Natural killer cell (primary cell): ENCODE data around the gene STARD7. TPM values are rescaled to one million over a fixed set of nuclear protein-coding genes. Genes with fewer than 3 reads are reported as not detected.

Experiments used
- ATAC-seq, 3 donors: fragments of 150-1000 bp in 2 of 3; fragments of 200-7000 bp in 1 of 3; cut with Tn5 transposase; 1 replicate in 1 of 3; 2 replicates in 2 of 3; pipeline ENCODE4 v1.10.0; 2021; ENCODE audit warnings: mild to moderate bottlenecking in 2 of 3, moderate library complexity in 2 of 3
- DNase-seq, 2 donors: peaks; one replicate each; pipeline versions ENCODE4 v3.0.0 to v3.0.0-alpha.2; 2013 to 2021; ENCODE audit warnings: mixed read lengths in 1 of 2
- H3K27ac ChIP-seq: one replicate; pipeline ENCODE4 v1.5.1; 2013; ENCODE audit warnings: mild to moderate bottlenecking, low read length
- H3K27me3 ChIP-seq: one replicate; pipeline ENCODE4 v1.6.1; 2013; ENCODE audit warnings: low read length; ENCODE audit not compliant: control insufficient read depth, insufficient read depth
- H3K36me3 ChIP-seq: one replicate; pipeline ENCODE4 v1.6.1; 2013; ENCODE audit warnings: low read length; ENCODE audit not compliant: control insufficient read depth, insufficient read depth
- H3K4me1 ChIP-seq: one replicate; pipeline ENCODE4 v1.6.1; 2013; ENCODE audit warnings: low read length; ENCODE audit not compliant: control insufficient read depth, insufficient read depth
- H3K4me3 ChIP-seq: one replicate; pipeline ENCODE4 v1.5.1; 2013; ENCODE audit warnings: low read length
- H3K9me3 ChIP-seq: one replicate; pipeline ENCODE4 v1.6.1; 2013; ENCODE audit warnings: low read length; ENCODE audit not compliant: control insufficient read depth, insufficient read depth
- H3K27ac Mint-ChIP-seq, 2 donors: one replicate each; pipeline ENCODE4 v1.8.0; 2022; ENCODE audit warnings: mild to moderate bottlenecking in 2 of 2, mixed read lengths in 2 of 2, moderate library complexity in 1 of 2
- H3K27me3 Mint-ChIP-seq, 2 donors: one replicate each; pipeline ENCODE4 v1.8.0; 2022; ENCODE audit warnings: low read depth in 2 of 2, mixed read lengths in 2 of 2
- H3K36me3 Mint-ChIP-seq: one replicate; pipeline ENCODE4 v1.8.0; 2022; ENCODE audit warnings: mixed read lengths
- H3K4me1 Mint-ChIP-seq, 2 donors: one replicate each; pipeline ENCODE4 v1.8.0; 2022; ENCODE audit warnings: mixed read lengths in 2 of 2
- H3K4me3 Mint-ChIP-seq: one replicate; pipeline ENCODE4 v1.8.0; 2022; ENCODE audit warnings: mild to moderate bottlenecking, moderate library complexity, mixed read lengths
- H3K9me3 Mint-ChIP-seq, 2 donors: one replicate each; pipeline ENCODE4 v1.8.0; 2022; ENCODE audit warnings: mixed read lengths in 2 of 2
- WGBS: methylation state at CpG from one replicate; pipeline ENCODE4 v1.1.7; 2013; ENCODE audit warnings: missing lambda C conversion rate; ENCODE audit not compliant: insufficient coverage; 5-methylcytosine and 5-hydroxymethylcytosine counted together
- intact Hi-C: fragments of 100-400 bp; cut with micrococcal nuclease; formaldehyde crosslinking; loops from one replicate; pipeline ENCODE4 v1.14.2; 2022
- total RNA-seq, 4 donors: library from RNA; stranded (reverse); fragments of 120-200 nt in 1 of 4; gene quantifications; one replicate each; pipeline versions ENCODE4 v1.2.3 to v1.2.4, GENCODE V29; 2013 to 2022
- TF ChIP-seq, protein P1 (sequence below): fragments of 200-600 bp; IDR thresholded peaks from one replicate; pipeline ENCODE4 v1.8.0; 2022; ENCODE audit warnings: antibody characterized with exemption

The STARD7 gene
- total RNA-seq, 3 donors from 2014 or later (not counting 1 experiment from before 2014, with no cell fraction given), result 62.6 to 106 (median 86.1) TPM

DNA sequence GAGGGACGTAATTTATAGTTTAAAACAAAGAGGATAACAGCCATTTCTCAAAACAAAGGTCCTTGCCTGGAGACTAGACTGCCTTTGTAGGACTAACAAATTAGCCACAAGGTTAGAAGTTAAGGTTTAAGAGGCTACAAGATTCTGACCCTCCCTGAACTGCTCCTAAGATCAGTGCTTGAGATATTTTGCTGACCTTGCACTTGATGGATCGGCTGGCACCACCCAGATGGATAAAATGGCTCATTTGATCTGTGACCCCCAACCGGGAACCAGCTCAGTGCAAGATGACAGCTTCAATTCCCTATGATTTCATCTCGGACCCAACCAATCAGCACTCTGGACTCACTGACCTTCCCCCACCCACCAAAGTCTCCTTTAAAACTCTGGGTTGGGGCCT, 3.7 kb upstream of the STARD7 start:
- H3K36me3 Mint-ChIP-seq, result no peaks in the 10 kb centered on the region
- intact Hi-C loops, result no loop called here
- no peaks in the 10 kb centered on the region for H3K9me3 Mint-ChIP-seq
- Histone ChIP-seq H3K36me3 (no peaks in the 10 kb centered on the region), H3K4me1 (peaks cover 8% of the 10 kb centered on the region), H3K4me3 (no peak overlapping the region), H3K27ac (no peak overlapping the region), H3K9me3 (no peaks in the 10 kb centered on the region), H3K27me3 (no peaks in the 10 kb centered on the region)
- no peaks in the 10 kb centered on the region for H3K27me3 Mint-ChIP-seq
- H3K4me3 Mint-ChIP-seq, result no peak overlapping the region
- peaks cover 12 to 16% of the 10 kb centered on the region in 2 donors for H3K4me1 Mint-ChIP-seq
- no peak for ATAC-seq
- DNase-seq, result no peak
- WGBS, result 98% methylated on average over 4 of the region's 4 CpGs
- no peak overlapping the region for H3K27ac Mint-ChIP-seq
- TF ChIP-seq, protein P1, sequence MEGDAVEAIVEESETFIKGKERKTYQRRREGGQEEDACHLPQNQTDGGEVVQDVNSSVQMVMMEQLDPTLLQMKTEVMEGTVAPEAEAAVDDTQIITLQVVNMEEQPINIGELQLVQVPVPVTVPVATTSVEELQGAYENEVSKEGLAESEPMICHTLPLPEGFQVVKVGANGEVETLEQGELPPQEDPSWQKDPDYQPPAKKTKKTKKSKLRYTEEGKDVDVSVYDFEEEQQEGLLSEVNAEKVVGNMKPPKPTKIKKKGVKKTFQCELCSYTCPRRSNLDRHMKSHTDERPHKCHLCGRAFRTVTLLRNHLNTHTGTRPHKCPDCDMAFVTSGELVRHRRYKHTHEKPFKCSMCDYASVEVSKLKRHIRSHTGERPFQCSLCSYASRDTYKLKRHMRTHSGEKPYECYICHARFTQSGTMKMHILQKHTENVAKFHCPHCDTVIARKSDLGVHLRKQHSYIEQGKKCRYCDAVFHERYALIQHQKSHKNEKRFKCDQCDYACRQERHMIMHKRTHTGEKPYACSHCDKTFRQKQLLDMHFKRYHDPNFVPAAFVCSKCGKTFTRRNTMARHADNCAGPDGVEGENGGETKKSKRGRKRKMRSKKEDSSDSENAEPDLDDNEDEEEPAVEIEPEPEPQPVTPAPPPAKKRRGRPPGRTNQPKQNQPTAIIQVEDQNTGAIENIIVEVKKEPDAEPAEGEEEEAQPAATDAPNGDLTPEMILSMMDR, result no peak

- intact Hi-C loops, result loop anchor here (2.0 kb wide), 1 partner anchor 57 kb away; the partner anchor contains the start of gene CIAO1
- no peak overlapping the region for H3K4me3 ChIP-seq
- Mint-ChIP-seq H3K27ac (peak overlapping the region; percentile 88 to 97), H3K4me1 (peaks cover 32 to 34% of the 10 kb centered on the region in 2 donors), H3K9me3 (no peaks in the 10 kb centered on the region), H3K36me3 (no peaks in the 10 kb centered on the region), H3K27me3 (no peaks in the 10 kb centered on the region), H3K4me3 (peak overlapping the region; percentile 95)
- no peaks in the 10 kb centered on the region for H3K36me3 ChIP-seq
- ATAC-seq (no peak), DNase-seq (no peak)
- TF ChIP-seq, protein P1, result no peak
- H3K27ac ChIP-seq, result no peak overlapping the region
- 96% methylated on average over 9 of the region's 9 CpGs for WGBS
- peaks cover 19% of the 10 kb centered on the region for H3K4me1 ChIP-seq
- H3K9me3 ChIP-seq, result no peaks in the 10 kb centered on the region
- H3K27me3 ChIP-seq, result no peaks in the 10 kb centered on the region
These were observed 1.1 kb upstream of the STARD7 start for GRCh38 chr2:96209729-96210085.

DNA sequence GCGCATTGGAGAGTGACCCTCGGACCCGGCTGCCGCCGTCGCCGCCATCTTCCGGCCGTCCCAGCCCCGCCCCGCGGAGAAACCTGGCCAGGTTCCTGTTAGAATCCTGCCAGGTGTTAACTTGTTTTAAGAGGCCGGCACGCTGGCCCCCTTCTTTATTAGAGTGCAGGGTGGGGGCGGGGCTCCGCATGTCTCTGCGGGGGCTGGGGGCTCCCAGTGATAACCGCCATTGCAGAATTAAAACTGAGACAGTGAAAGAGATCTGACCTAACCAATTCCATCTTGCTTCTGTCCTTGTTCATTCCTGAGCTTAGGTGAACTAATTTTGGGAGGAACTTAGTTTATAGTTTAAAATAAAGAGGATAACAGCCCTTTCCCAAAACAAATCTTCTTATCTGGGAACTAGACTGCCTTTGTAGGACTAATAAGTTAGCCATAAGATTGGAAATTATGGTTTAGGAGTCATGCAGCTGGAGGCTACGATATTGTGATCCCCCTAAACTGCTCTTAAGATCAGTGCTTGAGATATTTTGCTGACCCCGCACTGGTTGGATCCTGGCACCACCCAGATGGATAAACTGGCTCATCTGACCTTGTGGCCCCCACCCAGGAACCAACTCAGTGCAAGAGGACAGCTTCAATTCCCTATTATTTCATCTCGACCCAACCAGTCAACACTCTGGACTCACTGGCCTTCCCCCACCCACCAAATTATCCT, 543 bp upstream of the STARD7 start:
- Histone ChIP-seq H3K36me3 (no peaks in the 10 kb centered on the region), H3K27me3 (no peaks in the 10 kb centered on the region), H3K4me1 (peaks cover 22% of the 10 kb centered on the region), H3K4me3 (peak overlapping the region; percentile 91), H3K9me3 (no peaks in the 10 kb centered on the region), H3K27ac (peak overlapping the region; percentile 82)
- ATAC-seq (no peak), DNase-seq (no peak)
- H3K36me3 Mint-ChIP-seq, result no peaks in the 10 kb centered on the region
- WGBS, result 13% methylated on average over 21 of the region's 21 CpGs
- TF ChIP-seq, protein P1, result no peak
- peak overlapping the region; percentile 88 to 97 for H3K27ac Mint-ChIP-seq
- H3K4me3 Mint-ChIP-seq, result peak overlapping the region; percentile 95
- intact Hi-C loops, result loop anchor here (2.0 kb wide), 1 partner anchor 58 kb away; the partner anchor contains the start of gene CIAO1
- H3K4me1 Mint-ChIP-seq, result peaks cover 36 to 38% of the 10 kb centered on the region in 2 donors
- no peaks in the 10 kb centered on the region for H3K27me3 Mint-ChIP-seq
- H3K9me3 Mint-ChIP-seq, result no peaks in the 10 kb centered on the region
